CD14-positive monocyte (primary cell): ENCODE data around the gene RIBC1. TPM values are rescaled to one million over a fixed set of nuclear protein-coding genes. Genes with fewer than 3 reads are reported as not detected.
A peak's percentile ranks its signal among the peaks of the same experiment; 100 is the strongest.

Experiments used
- DNase-seq, 3 donors: peaks; one replicate each; pipeline ENCODE4 v3.0.0-alpha.2; 2011 to 2022
- H2AFZ ChIP-seq: 2 replicates; pipeline ENCODE4 v1.6.0; 2012; ENCODE audit warnings: mild to moderate bottlenecking, low read depth, low read length, inconsistent platforms; ENCODE audit not compliant: insufficient read depth, poor library complexity, severe bottlenecking
- H3K27ac ChIP-seq, 2 donors: 1 replicate in 1 of 2; 2 replicates in 1 of 2; pipeline ENCODE4 v1.5.1; 2012 to 2013; ENCODE audit warnings: low read length in 2 of 2, control low read depth in 1 of 2, inconsistent platforms in 1 of 2, low read depth in 1 of 2, mild to moderate bottlenecking in 1 of 2
- H3K27me3 ChIP-seq, 2 donors: one replicate each; pipeline versions ENCODE4 v1.6.0 to v1.6.1; 2011 to 2013; ENCODE audit warnings: low read length in 2 of 2; ENCODE audit not compliant: control insufficient read depth in 2 of 2, insufficient read depth in 2 of 2
- H3K36me3 ChIP-seq, 2 donors: replicated peaks in 1 of 2; 1 replicate in 1 of 2; 2 replicates in 1 of 2; pipeline versions ENCODE4 v1.5.1 to v1.6.1; 2012 to 2013; ENCODE audit warnings: low read length in 2 of 2, control low read depth in 1 of 2, inconsistent platforms in 1 of 2, mild to moderate bottlenecking in 1 of 2; ENCODE audit not compliant: insufficient read depth in 2 of 2, control insufficient read depth in 1 of 2
- H3K4me1 ChIP-seq, 2 donors: 1 replicate in 1 of 2; 2 replicates in 1 of 2; pipeline versions ENCODE4 v1.5.1 to v1.6.1; 2012 to 2013; ENCODE audit warnings: low read length in 2 of 2, control low read depth in 1 of 2, inconsistent platforms in 1 of 2, mild to moderate bottlenecking in 1 of 2, moderate library complexity in 1 of 2; ENCODE audit not compliant: insufficient read depth in 2 of 2, control insufficient read depth in 1 of 2
- H3K4me2 ChIP-seq: replicated peaks from 2 replicates; pipeline ENCODE3; 2012; ENCODE audit warnings: low read length, moderate library complexity, mild to moderate bottlenecking; ENCODE audit not compliant: poor library complexity, severe bottlenecking; ENCODE audit errors: extremely low read depth
- H3K4me3 ChIP-seq, 3 experiments: fragments of 200-600 bp in 1 of 3; sonication (generic) in 1 of 3; replicated peaks in 1 of 3; 1 replicate in 2 of 3; 2 replicates in 1 of 3; pipeline ENCODE4 v1.5.1; 2011 to 2013; ENCODE audit warnings: low read length in 3 of 3, mild to moderate bottlenecking in 3 of 3, control low read depth in 2 of 3, low read depth in 2 of 3, inconsistent platforms in 1 of 3, moderate library complexity in 1 of 3
- H3K79me2 ChIP-seq: 2 replicates; pipeline ENCODE4 v1.6.0; 2012; ENCODE audit warnings: mild to moderate bottlenecking, control low read depth, inconsistent platforms, low read length, moderate library complexity; ENCODE audit not compliant: insufficient read depth
- H3K9ac ChIP-seq: 2 replicates; pipeline ENCODE4 v1.6.0; 2017; ENCODE audit warnings: low read length, mild to moderate bottlenecking; ENCODE audit not compliant: insufficient read depth, poor library complexity, severe bottlenecking
- H3K9me3 ChIP-seq, 2 donors: replicated peaks in 1 of 2; 1 replicate in 1 of 2; 2 replicates in 1 of 2; pipeline versions ENCODE4 v1.5.1 to v1.6.1; 2012 to 2013; ENCODE audit warnings: low read length in 2 of 2, control low read depth in 1 of 2; ENCODE audit not compliant: control insufficient read depth in 1 of 2, insufficient read depth in 1 of 2
- H4K20me1 ChIP-seq: 2 replicates; pipeline ENCODE4 v1.6.0; 2012; ENCODE audit warnings: mild to moderate bottlenecking, low read length, control low read depth, moderate library complexity; ENCODE audit not compliant: insufficient read depth
- H3K27ac Mint-ChIP-seq, 7 donors: one replicate each; pipeline ENCODE4 v1.8.0; 2020; ENCODE audit warnings: mild to moderate bottlenecking in 7 of 7, mixed read lengths in 7 of 7, moderate library complexity in 6 of 7, inconsistent platforms in 2 of 7
- H3K27me3 Mint-ChIP-seq, 3 donors: one replicate each; pipeline ENCODE4 v1.8.0; 2021 to 2022; ENCODE audit warnings: low read depth in 3 of 3, mild to moderate bottlenecking in 3 of 3, mixed read lengths in 3 of 3, moderate library complexity in 3 of 3, inconsistent platforms in 1 of 3
- H3K36me3 Mint-ChIP-seq, 2 donors: one replicate each; pipeline ENCODE4 v1.8.0; 2020; ENCODE audit warnings: mixed read lengths in 2 of 2, inconsistent platforms in 1 of 2, mild to moderate bottlenecking in 1 of 2
- H3K4me1 Mint-ChIP-seq: one replicate; pipeline ENCODE4 v1.8.0; 2020; ENCODE audit warnings: mild to moderate bottlenecking, mixed read lengths
- H3K4me3 Mint-ChIP-seq, 2 donors: one replicate each; pipeline ENCODE4 v1.8.0; 2020; ENCODE audit warnings: mild to moderate bottlenecking in 2 of 2, mixed read lengths in 2 of 2, moderate library complexity in 1 of 2
- H3K9me3 Mint-ChIP-seq, 7 donors: one replicate each; pipeline ENCODE4 v1.8.0; 2020 to 2022; ENCODE audit warnings: mixed read lengths in 7 of 7, mild to moderate bottlenecking in 6 of 7, moderate library complexity in 6 of 7, inconsistent platforms in 2 of 7
- WGBS: methylation state at CpG from one replicate; pipeline ENCODE4 v1.1.5; 2013; ENCODE audit warnings: missing lambda C conversion rate; ENCODE audit not compliant: insufficient coverage; 5-methylcytosine and 5-hydroxymethylcytosine counted together
- intact Hi-C, 2 donors: fragments of 100-400 bp; cut with micrococcal nuclease; formaldehyde crosslinking; loops; one replicate each; pipeline versions ENCODE4 v1.15.0 to v1.15.1; 2023
- polyA plus RNA-seq, 3 donors: library from polyadenylated mRNA; depleted of rRNA in 1 of 3; unstranded in 2 of 3; stranded (reverse) in 1 of 3; fragments of 300-500 nt in 2 of 3; fragments of >200 nt in 1 of 3; fragmentation: Illumina TruSeq in 2 of 3; gene quantifications; 1 replicate in 2 of 3; 2 replicates in 1 of 3; pipeline ENCODE4 v1.2.3, GENCODE V29; 2012 to 2021
- TF ChIP-seq, protein P1 (sequence below): fragments of 200-600 bp; IDR thresholded peaks from one replicate; pipeline ENCODE4 v1.8.0; 2022; ENCODE audit warnings: antibody characterized with exemption, mild to moderate bottlenecking

RIBC1 gene
- polyA plus RNA-seq, 3 donors = 0.31 to 0.35 TPM; not detected in 1

DNA sequence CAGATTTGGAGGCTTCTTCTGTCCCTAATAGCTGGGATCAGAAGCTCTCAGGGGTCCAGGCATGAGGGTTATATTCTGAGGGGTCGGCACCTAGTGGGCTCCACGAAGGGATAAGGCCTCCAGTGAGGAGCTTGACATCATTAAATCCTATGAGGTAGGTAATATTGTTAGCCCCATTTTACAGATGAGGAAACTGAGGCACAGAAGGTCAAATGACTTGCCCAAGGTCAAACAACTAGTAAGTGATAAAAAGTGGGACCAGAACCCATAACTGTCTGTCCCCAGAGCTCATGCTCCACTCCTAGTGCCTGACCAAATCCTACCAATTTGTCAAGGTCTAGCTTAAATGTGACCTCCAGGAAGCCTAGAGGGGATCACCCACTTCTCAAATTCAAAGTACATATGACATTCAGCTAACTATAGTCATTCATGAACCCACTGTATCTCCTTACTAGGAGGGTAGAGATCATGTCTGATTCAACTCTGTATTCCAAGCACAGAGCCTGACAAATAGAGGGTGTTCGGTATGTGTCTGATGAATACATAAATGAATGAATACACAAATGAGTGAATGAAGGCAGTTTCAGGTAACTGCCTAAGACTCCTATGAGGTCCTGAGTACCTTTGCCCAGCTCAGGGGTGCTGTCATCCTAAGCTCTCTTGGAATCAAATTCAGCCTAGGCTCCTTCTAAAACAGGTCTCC, 43.5 kb upstream of the RIBC1 start:
- no peaks in the 10 kb centered on the region for H3K27me3 ChIP-seq
- no peaks in the 10 kb centered on the region for H4K20me1 ChIP-seq
- peaks cover 60 to 80% of the 10 kb centered on the region in 2 donors for H3K36me3 ChIP-seq
- TF ChIP-seq, protein P1, sequence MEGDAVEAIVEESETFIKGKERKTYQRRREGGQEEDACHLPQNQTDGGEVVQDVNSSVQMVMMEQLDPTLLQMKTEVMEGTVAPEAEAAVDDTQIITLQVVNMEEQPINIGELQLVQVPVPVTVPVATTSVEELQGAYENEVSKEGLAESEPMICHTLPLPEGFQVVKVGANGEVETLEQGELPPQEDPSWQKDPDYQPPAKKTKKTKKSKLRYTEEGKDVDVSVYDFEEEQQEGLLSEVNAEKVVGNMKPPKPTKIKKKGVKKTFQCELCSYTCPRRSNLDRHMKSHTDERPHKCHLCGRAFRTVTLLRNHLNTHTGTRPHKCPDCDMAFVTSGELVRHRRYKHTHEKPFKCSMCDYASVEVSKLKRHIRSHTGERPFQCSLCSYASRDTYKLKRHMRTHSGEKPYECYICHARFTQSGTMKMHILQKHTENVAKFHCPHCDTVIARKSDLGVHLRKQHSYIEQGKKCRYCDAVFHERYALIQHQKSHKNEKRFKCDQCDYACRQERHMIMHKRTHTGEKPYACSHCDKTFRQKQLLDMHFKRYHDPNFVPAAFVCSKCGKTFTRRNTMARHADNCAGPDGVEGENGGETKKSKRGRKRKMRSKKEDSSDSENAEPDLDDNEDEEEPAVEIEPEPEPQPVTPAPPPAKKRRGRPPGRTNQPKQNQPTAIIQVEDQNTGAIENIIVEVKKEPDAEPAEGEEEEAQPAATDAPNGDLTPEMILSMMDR = no peak
- H3K9me3 ChIP-seq = no peaks in the 10 kb centered on the region
- H2AFZ ChIP-seq = no peak overlapping the region
- no peak overlapping the region for H3K27ac Mint-ChIP-seq
- peaks cover 0 to 2% (median 0%) of the 10 kb centered on the region in 7 donors for H3K9me3 Mint-ChIP-seq
- intact Hi-C loops = loop anchor here (5.0 to 10.0 kb wide), 2 partner anchors 57 to 64 kb away; no protein-coding TSS in a partner anchor
- H3K79me2 ChIP-seq = no peaks in the 10 kb centered on the region
- WGBS = no CpG with 5 or more reads among the region's 3 CpGs
- H3K36me3 Mint-ChIP-seq = peaks cover 48 to 72% of the 10 kb centered on the region in 2 donors
- peaks cover 16% of the 10 kb centered on the region for H3K4me1 Mint-ChIP-seq
- no peak overlapping the region for H3K4me2 ChIP-seq
- H3K4me1 ChIP-seq = peaks cover 11 to 13% of the 10 kb centered on the region in 2 donors
- H3K4me3 Mint-ChIP-seq = no peak overlapping the region
- no peak overlapping the region for H3K9ac ChIP-seq
- no peak for DNase-seq
- H3K4me3 ChIP-seq = no peak overlapping the region
- H3K27ac ChIP-seq = no peak overlapping the region
- no peaks in the 10 kb centered on the region for H3K27me3 Mint-ChIP-seq

DNA sequence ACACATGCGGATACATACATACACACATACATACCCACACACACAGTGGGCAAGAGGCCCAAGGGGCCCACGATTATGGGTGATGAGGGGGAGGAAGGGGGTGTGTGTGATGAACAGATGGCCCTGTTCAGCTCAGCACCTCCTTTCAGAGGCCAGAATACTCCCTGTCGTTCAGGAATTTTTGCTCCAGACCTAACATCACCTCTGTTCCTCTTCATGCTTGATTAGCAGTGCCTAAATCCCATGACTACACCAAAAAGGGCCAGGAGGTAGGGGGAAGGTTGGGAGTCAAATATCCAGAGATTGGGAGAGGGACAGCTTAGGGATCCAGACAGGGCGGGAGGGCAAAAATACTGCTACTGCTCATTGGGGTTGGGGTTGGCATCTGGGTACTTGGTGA, 42.9 kb upstream of the RIBC1 start:
- Histone ChIP-seq H3K9ac (no peak overlapping the region), H3K4me1 (peaks cover 5 to 7% of the 10 kb centered on the region in 2 donors), H3K9me3 (no peaks in the 10 kb centered on the region), H4K20me1 (no peaks in the 10 kb centered on the region), H3K36me3 (peaks cover 60 to 86% of the 10 kb centered on the region in 2 donors), H3K27me3 (no peaks in the 10 kb centered on the region), H3K4me3 (no peak overlapping the region), H3K4me2 (no peak overlapping the region), H2AFZ (no peak overlapping the region), H3K27ac (no peak overlapping the region), H3K79me2 (no peaks in the 10 kb centered on the region)
- H3K27ac Mint-ChIP-seq = peak overlapping the region in 1 of 7 donors; percentile 14
- intact Hi-C loops = loop anchor here (5.0 to 10.0 kb wide), 2 partner anchors 57 to 65 kb away; no protein-coding TSS in a partner anchor
- no peak for DNase-seq
- no peaks in the 10 kb centered on the region for H3K27me3 Mint-ChIP-seq
- TF ChIP-seq, protein P1 = no peak
- peaks cover 0 to 2% (median 0%) of the 10 kb centered on the region in 7 donors for H3K9me3 Mint-ChIP-seq
- WGBS = 100% methylated on average over 1 of the region's 4 CpGs
- peaks cover 10% of the 10 kb centered on the region for H3K4me1 Mint-ChIP-seq
- no peak overlapping the region for H3K4me3 Mint-ChIP-seq
- H3K36me3 Mint-ChIP-seq = peaks cover 51 to 78% of the 10 kb centered on the region in 2 donors
